HG03060 (cell line): ENCODE measurements around the gene DHRS2.
"Not testable (repeated sequence)": the region's sequence is repeated elsewhere in the genome, so short reads cannot be mapped to it uniquely, and the experiment has no call there.

Experiments
- ATAC-seq: cut with Tn5 transposase; IDR thresholded peaks from one replicate; pipeline ENCODE4 v1.9.1; 2021; ENCODE audit warnings: low read depth, moderate number of reproducible peaks; ENCODE audit not compliant: unreplicated experiment

DHRS2 gene

DNA sequence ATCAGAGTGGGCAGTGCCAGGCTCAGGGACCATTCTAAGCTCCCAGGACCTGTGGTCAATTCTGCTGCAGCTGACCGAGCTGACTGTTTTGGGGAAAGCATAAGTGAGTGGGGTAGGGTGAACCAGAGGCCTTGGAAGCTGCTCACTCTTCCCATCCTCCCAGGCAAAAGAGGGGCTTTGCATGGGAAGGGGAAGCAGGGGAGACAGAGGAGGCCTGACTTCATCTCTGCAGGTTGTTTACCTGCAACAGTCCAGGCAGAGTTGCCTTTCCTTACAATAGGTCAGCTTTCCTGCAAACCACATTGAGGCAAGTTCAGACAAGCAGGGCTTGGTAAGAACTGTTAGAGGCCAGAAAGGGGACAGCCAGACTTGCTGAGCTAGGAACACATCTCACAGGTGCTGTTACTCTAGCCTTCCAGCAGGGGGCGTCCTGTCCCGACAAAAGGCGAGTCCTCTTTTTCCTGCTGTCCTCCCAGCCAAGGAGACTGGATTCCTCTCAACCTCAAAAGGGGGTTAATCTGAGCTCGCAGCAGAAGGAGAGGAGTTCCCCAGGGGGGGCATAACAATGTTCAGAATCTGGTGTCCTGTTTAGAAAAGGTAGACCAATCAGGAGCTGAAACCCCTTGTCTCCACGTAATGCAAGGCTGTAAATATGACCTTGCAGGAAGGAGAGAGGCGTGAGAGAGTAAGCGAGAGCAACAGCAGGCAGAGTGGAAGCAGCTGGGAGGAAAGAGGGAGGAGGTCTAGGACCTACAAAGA, 4.3 kb upstream of the DHRS2 start:
- no peak for ATAC-seq

DNA sequence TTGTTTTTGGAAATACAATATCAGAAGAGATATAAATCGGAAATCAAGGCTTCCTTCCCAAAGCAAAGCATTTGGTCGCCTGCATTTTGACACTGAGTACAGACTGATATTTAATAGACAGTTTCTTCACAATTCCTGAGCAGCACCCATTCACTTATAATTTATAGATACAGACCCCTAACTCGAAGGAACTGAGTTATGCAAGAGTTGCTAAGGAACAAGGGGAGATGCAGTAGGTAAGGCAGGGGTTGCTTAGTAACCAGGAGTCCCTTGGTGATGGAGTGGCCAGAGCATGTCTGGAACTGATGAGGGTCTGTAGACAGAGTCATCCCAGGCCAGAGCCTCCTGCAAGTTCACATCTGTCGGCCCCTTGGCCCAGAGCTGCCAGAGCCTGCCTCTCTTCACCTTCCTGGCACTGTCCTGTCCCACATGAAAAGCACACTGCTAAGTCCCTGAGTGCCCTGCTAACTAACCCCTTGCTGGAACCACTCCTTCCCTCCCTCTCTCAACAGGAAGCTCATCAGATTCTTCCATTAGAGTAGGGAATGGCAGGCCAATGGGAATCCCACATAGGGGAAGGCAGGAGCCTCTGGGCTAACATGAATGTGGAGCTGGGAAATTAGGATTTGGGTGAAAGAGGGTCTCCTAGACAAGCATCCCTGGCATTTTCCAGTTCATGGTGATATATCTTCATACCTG, 3.6 kb upstream of the DHRS2 start:
- ATAC-seq: no peak

DNA sequence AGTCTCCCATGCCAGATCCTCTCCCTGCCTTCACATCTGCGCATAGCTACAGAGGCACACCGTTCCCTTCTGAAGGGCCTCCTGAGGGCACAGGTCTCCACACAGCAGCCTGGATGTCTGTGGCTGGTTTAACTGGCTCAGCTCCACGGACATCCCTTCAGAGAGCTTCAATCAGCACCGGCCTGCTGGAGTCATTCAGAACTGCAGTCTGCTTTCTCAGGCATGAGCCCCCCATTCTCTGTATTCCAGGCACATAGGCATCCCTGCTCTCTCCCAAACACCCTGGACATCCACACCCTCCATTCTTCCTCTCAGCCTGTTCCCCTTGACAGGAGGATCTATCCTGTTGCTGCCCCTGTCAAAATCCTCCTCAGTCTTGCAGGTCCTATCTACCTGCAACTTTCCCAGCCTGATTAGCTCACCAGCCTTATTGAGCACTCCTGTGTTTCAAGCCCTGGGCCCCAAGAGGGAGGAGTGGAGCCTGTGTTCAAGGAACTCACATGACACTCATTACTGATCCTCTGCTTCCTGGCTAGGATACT, 2.9 kb upstream of the DHRS2 start:
- no peak for ATAC-seq

DNA sequence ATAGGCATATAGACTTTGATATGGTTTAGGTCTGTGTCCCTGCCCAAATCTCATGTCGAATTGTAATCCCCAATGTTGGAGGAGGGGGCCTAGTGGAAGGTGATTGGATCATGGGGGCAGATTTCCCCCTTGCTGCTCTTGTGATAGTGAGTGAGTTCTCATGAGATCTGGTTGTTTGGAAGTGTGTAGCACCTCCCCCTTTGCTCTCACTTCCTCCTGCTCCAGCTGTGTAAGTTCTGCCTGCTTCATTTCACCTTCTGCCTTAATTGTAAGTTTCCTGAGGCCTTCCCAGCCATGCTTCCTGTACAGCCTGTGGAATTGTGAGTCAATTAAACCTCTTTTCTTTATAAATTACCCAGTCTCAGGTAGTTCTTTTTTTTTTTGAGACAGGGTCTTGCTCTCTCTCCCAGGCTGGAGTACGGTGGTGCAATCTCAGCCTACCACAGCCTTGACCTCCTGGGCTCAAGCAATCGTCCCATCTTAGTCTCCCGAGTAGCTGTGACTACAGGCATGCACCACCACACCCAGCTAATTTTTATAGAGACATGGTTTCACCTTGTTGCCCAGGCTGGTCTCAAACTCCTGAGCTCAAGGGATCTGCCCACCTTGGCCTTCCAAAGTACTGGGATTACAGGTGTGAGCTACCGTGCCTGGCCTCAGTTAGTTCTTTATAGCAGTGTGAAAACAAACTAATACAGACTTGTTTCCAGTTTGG, 1.3 kb upstream of the DHRS2 start:
- ATAC-seq: not testable (repeated sequence)

DNA sequence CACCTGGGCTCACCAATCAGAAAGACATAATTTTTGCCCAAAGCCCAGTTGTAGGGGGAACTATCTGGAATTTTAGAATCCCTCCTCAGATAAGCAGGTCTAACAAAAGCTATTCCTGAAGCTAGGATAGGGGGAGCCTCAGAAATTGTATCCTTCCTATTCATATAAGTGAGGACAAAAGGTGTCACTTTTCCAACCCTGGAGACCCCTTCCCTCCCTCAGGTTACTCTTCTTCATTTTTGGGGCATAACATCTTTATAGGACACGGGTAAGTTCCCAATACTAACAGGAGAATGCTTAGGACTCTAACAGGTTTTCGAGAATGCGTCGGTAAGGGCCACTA, 1.1 kb downstream of the DHRS2 start:
- not testable (repeated sequence) for ATAC-seq

DNA sequence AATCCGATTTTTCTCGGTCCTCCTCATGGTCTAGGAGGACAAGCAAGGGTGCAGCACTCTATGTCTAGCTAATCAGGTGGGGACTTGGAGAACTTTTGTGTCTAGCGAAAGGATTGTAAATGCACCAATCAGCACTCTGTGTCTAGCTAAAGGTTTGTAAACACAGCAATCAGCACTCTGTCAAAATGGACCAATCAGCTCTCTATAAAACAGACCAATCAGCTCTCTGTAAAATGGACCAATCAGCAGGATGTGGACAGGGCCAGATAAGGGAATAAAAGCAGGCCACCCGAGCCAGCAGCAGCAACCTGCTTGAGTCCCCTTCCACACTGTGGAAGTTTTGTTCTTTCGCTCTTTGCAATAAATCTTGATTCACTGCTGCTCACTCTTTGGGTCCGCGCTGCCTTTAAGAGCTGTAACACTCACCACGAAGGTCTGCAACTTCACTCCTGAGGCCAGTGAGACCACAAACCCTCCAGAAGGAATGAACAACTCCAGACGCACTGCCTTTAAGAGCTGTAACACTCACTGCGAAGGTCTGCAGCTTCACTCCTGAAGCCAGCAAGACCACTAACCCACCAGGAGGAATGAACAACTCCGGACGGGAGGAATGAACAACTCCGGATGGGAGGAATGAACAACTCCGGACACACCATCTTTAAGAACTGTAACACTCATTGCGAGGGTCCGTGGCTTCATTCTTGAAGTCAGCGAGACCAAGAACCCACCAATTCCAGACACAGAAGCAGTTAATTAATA, 1.7 kb downstream of the DHRS2 start:
- not testable (repeated sequence) for ATAC-seq

DNA sequence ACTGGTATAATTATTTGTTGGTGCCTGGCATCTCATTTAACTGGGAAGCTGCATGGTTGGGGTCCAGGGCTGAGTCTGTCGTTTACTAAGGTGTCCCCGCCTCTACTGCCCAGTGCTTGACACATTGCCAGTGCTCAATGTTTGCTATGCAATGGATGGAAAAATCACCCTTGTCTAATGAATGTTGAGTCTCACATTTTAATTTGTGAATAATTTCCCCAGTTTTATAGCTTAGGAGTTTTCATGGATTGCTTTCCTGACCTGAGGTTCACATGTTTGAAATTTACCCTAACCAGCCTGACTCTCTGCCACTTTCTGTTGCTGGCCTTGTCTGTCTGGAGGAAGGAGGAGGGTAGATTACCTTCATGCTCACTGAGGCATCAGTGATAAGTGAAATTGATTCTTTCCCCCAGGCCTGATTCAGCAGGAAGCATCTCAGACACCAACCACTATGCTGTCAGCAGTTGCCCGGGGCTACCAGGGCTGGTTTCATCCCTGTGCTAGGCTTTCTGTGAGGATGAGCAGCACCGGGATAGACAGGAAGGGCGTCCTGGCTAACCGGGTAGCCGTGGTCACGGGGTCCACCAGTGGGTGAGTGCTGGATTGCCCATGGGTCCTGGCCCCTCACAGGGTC, 2.4 kb downstream of the DHRS2 start:
- no peak for ATAC-seq

DNA sequence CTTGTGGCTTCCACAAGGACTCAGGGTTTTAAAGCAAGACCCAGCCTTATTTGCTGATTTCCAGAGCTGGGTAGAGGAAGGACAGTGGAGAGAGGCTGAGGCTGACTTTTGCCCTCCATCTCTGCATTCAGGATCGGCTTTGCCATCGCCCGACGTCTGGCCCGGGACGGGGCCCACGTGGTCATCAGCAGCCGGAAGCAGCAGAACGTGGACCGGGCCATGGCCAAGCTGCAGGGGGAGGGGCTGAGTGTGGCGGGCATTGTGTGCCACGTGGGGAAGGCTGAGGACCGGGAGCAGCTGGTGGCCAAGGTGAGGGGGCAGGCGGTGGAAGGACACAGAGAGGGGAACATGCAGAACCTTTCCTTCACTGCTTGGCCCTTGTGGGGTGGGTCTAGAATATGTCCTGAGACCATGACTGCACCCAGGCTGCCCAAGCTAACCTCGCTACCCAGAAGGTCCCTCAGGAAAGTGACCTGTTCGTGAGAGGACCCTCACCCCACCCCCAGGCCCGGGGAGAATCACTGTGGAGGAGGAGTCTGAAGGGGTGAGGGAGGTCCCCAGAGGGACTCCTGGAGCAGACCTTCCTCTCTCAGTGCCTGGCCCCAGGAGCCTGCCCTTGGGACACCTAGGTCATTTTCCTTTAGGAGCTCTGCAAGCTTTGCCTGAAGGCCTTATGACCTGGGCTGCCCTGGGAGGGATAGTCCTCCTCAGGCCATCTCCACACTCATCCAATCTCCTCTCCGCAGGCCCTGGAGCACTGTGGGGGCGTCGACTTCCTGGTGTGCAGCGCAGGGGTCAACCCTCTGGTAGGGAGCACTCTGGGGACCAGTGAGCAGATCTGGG, 3.1 kb downstream of the DHRS2 start:
- ATAC-seq: no peak

DNA sequence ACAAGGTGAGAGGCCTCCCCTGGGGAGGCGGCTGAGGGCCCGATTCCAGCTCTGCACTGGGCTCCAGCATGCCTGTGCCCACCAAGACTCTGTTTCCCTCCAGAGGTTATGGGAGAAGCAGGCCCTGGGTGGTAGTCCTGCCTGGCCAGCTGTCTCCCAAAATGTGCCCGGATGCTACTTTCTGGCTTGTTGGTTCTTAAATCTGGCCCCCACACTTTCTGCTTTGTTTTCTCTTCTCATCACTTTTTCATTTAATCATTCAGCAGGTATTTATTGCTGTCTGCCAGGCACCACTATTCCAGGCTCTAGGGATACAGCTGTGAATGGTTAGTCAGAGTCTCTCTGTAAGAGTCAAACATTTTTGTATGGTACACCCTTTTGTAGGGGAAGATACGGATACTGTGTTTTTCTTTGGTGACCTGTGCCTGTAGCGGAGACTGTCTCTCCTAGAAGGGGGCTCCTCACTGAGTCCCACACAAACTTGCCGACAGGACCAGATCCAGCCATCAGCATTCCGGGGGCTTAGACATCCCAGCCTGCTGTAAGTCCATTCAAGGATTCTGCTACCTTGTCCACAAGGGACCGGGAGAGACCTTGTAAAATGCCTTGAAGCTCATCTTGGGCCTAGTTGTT, 3.8 kb downstream of the DHRS2 start:
- no peak for ATAC-seq

DNA sequence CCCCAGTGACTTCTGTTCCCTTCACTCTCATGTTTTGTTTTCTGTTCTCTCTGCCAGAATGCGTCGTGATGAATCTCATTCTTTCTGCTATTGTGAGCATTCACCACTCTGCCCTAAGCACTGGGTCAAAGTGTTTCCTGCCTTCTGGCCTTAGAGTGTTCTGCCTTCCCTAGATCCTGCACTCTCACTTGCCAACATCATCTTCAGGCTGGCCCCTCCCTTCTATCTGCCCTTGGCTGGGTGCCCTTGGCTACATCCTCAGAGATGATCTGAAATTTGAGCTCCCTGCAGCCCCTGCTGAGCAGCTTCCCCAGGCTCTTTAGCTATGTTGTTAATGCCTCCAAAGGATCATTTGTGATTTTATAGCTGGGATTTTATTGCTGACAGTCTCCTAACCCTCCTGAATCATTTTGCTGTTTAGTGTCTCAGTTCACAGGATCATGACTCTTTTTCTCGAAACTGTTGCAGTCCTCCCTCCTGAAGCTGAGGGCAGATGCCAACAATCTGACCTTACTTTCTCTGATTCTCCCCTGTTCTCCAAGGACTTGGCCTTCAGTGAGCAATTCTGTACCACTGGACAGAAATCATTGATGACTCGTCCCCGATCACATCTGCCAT, 4.5 kb downstream of the DHRS2 start:
- ATAC-seq: no peak

DNA sequence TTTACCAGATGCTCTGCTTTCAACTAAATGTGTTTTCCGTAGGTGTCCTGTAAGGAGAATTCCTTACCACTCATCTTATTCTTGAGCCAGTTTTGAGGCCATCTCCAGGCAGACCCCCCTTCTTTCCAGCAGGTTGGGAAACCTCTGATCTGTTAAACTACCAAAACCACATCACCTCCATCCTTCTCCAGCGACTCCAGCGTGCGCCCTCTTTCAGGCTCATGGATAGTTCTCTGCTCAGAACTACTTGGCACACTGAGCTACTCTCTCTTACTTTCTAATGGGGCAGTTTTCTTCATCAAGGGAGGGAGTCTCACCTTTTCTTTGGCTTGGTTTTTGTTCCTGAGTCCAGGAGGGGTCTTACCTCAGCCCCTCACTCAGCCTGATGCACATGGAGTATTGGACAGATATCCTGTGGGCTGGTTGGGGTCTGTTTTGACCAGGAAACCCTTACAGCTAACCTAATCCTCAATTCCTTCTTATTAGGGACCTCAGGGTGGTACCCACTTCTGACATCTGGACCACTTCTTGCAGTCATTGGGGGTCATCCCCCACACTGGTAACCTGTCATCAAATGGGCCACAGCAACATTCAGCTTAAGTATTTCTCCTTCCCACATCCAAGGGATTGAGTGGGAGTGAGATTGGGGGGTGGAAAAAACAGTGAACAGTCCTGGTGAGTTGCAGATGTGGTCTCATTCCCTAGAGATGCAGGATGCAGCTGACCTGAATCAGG, 5.2 kb downstream of the DHRS2 start:
- ATAC-seq: no peak

DNA sequence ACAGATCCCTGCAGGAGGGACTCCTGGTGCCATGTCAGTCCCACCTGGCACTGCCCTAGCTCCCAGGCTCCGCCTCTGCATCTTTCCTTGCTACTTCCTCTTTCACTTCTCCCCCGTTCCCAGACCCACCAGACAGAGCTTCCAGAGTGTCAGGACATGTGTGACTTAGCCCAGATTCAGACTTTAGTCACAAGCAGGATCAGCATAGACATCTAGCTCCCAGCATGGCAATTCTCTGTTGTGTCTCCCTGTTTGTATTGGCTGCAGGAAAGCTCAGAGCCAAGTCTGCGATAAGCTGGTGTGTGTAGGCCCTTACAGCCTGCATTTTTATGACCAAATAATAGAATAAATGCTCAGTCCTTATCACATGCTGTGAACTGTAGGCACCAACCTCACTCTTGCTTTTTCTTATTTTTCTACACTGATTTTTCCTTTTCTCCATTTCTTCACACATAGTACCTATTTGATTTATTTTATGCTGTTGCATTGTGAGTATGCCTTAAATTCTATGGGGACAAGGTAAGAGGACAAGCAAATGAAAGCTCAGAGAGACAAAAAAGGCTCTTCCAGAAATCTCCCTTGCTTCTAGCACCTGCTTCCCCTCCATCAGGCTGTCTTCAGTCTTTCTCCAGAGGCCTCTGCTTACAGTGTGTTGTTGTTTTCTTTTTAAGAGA, 5.9 kb downstream of the DHRS2 start:
- ATAC-seq: no peak

DNA sequence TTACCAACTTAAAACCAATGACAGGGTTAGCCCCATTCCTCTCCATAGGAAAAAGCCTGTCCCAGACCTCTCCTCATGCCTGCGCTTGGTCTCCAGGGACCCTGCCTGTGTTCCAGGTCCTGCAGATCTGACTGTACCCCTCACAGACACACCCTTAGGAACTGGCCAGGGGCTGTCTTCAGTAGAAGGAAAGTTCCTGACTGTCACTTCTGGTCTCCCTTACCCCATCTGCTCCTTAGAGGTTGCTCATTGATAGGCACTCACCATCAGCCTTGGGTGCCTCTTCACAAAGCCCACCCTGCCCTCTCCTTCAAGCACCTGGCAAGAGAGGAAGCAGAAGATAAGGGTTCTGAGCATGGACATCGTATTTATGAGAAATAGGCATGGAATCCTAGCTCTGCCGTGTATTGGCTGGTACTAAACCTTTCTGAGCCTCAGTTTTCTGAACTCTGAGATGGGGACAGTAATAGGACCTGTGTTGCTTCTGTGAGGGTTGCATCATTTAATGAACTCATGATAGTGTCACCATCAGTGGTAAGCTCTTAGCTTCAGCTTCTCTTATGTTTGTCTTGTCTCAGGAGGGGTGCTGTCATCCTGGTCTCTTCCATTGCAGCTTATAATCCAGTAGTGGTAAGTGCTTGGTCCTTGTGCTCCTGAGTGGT, 7.5 kb downstream of the DHRS2 start:
- no peak for ATAC-seq

DNA sequence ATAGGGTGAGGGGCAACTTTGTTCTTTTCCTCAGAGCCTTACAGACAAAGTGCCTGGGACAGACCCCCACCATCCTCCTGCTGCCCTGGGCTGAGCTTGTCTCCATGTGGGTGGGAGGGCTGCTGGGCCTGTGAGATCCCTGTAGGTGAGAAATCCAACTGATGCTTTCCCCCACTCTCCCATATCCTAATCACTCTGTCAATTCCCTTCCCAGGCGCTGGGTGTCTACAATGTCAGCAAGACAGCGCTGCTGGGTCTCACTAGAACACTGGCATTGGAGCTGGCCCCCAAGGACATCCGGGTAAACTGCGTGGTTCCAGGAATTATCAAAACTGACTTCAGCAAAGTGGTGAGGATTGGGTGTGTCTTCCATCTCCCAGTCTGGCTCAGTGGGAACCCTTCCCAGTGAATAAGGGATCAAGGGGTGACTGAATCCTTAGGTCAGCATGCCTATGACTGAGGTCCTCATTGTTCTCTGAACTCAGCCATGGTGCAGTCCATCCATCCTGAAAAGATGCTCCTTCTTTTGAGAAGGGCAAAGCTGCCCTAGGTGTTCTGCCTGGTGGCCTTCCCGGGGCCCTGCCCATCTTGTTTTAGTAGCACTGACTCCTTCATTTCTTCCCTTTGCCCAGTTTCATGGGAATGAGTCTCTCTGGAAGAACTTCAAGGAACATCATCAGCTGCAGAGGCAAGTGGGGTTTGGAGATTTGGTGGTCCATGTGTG, 8.2 kb downstream of the DHRS2 start:
- no peak for ATAC-seq

DNA sequence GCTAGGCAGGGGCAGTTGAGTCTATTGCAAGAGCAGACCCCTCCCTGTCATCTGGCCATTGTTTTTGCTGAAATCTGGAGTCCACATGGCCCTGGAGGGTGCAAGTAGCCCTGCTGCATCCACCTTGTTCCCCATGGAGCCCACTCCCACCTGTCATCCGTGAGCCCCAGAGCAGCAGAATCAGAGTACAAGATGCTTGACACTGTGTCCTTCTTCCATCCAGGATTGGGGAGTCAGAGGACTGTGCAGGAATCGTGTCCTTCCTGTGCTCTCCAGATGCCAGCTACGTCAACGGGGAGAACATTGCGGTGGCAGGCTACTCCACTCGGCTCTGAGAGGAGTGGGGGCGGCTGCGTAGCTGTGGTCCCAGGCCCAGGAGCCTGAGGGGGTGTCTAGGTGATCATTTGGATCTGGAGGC, 8.8 kb downstream of the DHRS2 start:
- ATAC-seq: no peak

DNA sequence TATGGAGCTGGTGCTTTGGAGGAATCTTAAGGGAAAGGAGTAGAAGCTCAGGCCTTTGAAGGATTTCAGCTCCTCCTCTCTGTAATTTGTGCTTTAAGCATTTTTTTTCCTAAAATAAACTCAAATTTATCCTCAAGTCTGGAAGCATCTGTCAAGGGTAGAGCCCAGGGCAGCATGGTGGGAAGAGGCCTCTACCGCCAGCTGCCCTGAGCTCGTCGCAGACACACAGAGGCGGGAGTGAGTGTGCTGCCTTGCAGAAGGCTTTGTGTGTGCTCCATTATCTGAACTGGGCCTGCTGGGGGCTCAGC, 9.3 kb downstream of the DHRS2 start:
- ATAC-seq: no peak
